Keratinocyte (primary cell): Measurements from ENCODE around the gene SND1. TPM values are rescaled to one million over a fixed set of nuclear protein-coding genes. Genes with fewer than 3 reads are reported as not detected.

Experiments used
- DNase-seq: peaks from one replicate; pipeline ENCODE4 v3.0.0-alpha.2; 2011; ENCODE audit warnings: low read depth, missing footprints, low spot score
- FAIRE-seq: peaks from 2 replicates; lab custom pipeline; 2011; peaks lifted over from hg19 to GRCh38; lab: Jason Lieb, UNC
- H2AFZ ChIP-seq: 2 replicates; pipeline ENCODE4 v1.6.0; 2012; ENCODE audit warnings: low read length, control low read depth, inconsistent platforms; ENCODE audit not compliant: control insufficient read depth
- H3K27ac ChIP-seq: 2 replicates; pipeline ENCODE4 v1.5.1; 2011; ENCODE audit warnings: low read length; ENCODE audit not compliant: control insufficient read depth, insufficient read depth
- H3K27me3 ChIP-seq: 3 replicates; pipeline ENCODE4 v1.6.0; 2011; ENCODE audit warnings: low read length; ENCODE audit not compliant: control insufficient read depth, insufficient read depth; ENCODE audit errors: extremely low read depth
- H3K36me3 ChIP-seq, 2 experiments: 2 replicates in 1 of 2; 3 replicates in 1 of 2; pipeline ENCODE4 v1.5.1; 2011; ENCODE audit warnings: low read length in 2 of 2, mild to moderate bottlenecking in 1 of 2; ENCODE audit not compliant: control insufficient read depth in 2 of 2, insufficient read depth in 2 of 2; ENCODE audit errors: extremely low read depth in 1 of 2
- H3K4me1 ChIP-seq: 3 replicates; pipeline ENCODE4 v1.5.1; 2011; ENCODE audit warnings: low read length; ENCODE audit not compliant: control insufficient read depth, insufficient read depth; ENCODE audit errors: extremely low read depth
- H3K4me2 ChIP-seq: 3 replicates; pipeline ENCODE4 v1.6.0; 2011; ENCODE audit warnings: low read depth, low read length; ENCODE audit not compliant: control insufficient read depth, insufficient read depth; ENCODE audit errors: extremely low read depth
- H3K4me3 ChIP-seq, 3 experiments: fragments of 200-600 bp in 1 of 3; sonication (generic) in 1 of 3; 2 replicates in 2 of 3; 3 replicates in 1 of 3; pipeline ENCODE4 v1.5.1; 2011 to 2016; ENCODE audit warnings: low read length in 3 of 3, mild to moderate bottlenecking in 3 of 3, control low read depth in 2 of 3, inconsistent platforms in 1 of 3, low read depth in 1 of 3, mixed read lengths in 1 of 3, mixed run types in 1 of 3, moderate library complexity in 1 of 3; ENCODE audit not compliant: control insufficient read depth in 2 of 3, insufficient read depth in 2 of 3; ENCODE audit errors: extremely low read depth in 1 of 3
- H3K79me2 ChIP-seq: 2 replicates; pipeline ENCODE4 v1.6.0; 2012; ENCODE audit warnings: low read length; ENCODE audit not compliant: control insufficient read depth, insufficient read depth
- H3K9ac ChIP-seq: 3 replicates; pipeline ENCODE4 v1.6.0; 2011; ENCODE audit warnings: low read length; ENCODE audit not compliant: control insufficient read depth, insufficient read depth; ENCODE audit errors: extremely low read depth
- H3K9me1 ChIP-seq: 3 replicates; pipeline ENCODE4 v1.6.0; 2011; ENCODE audit warnings: low read length; ENCODE audit not compliant: control insufficient read depth, insufficient read depth; ENCODE audit errors: extremely low read depth
- H3K9me3 ChIP-seq: 2 replicates; pipeline ENCODE4 v1.5.1; 2012; ENCODE audit warnings: low read depth, low read length; ENCODE audit not compliant: control insufficient read depth
- H4K20me1 ChIP-seq: 3 replicates; pipeline ENCODE4 v1.6.0; 2011; ENCODE audit warnings: low read length; ENCODE audit not compliant: control insufficient read depth, insufficient read depth; ENCODE audit errors: extremely low read depth
- CTCF ChIP-seq, 3 experiments: IDR thresholded peaks in 1 of 3; conservative IDR thresholded peaks in 1 of 3; optimal IDR thresholded peaks in 1 of 3; 2 replicates in 2 of 3; 3 replicates in 1 of 3; pipeline versions ENCODE3 to v1.5.1; 2011; ENCODE audit warnings: low read length in 3 of 3, mild to moderate bottlenecking in 3 of 3, moderate library complexity in 2 of 3, control low read depth in 1 of 3, inconsistent platforms in 1 of 3; ENCODE audit not compliant: insufficient read depth in 2 of 3; ENCODE audit errors: extremely low read depth in 1 of 3
- EZH2 ChIP-seq: IDR thresholded peaks from one replicate; pipeline ENCODE4 v1.6.1; 2012; ENCODE audit warnings: inconsistent platforms, mild to moderate bottlenecking, low read length, moderate library complexity
- dilution Hi-C: fragments of 300-500 bp; cut with MboI; formaldehyde crosslinking; loops from one replicate; pipeline ENCODE4 v1.7.0; 2020; ENCODE audit warnings: low sequenced_read_pairs; ENCODE audit not compliant: extremely low pct_ligation_motif_present
- polyA plus RNA-seq, 5 experiments: library from polyadenylated mRNA; depleted of rRNA in 3 of 5; stranded (reverse) in 3 of 5; stranded (forward) in 1 of 5; unstranded in 1 of 5; fragments of >200 nt; gene quantifications; 1 replicate in 1 of 5; 2 replicates in 3 of 5; 3 replicates in 1 of 5; pipeline versions ENCODE4 v1.2.1 to v1.2.3, GENCODE V29; 2011 to 2012; ENCODE audit warnings: missing spikeins in 2 of 5, low read depth in 1 of 5, low replicate concordance in 1 of 5

Gene SND1
- polyA plus RNA-seq, 1 donor (not counting 4 experiments of a cell fraction or from before 2014, with no cell fraction given): 140 TPM

- no peak for TF ChIP-seq CTCF (optimal IDR thresholded peaks at IDR 0.05 in 1 of 3, IDR thresholded peaks at IDR 0.05 in 1 of 3, conservative IDR thresholded peaks at IDR 0.05 in 1 of 3; ENCODE audit: extremely low read depth in 1 of 3, insufficient read depth in 2 of 3, low read length in 3 of 3)
- TF ChIP-seq EZH2: no peak
- no peaks in the 10 kb centered on the region for H4K20me1 ChIP-seq
- H3K4me2 ChIP-seq: no peak overlapping the region
- H3K36me3 ChIP-seq: no peaks in the 10 kb centered on the region
- H3K4me3 ChIP-seq: no peak overlapping the region
- H2AFZ ChIP-seq: no peak overlapping the region
- DNase-seq: no peak
- peaks cover 21% of the 10 kb centered on the region for H3K4me1 ChIP-seq
- H3K9ac ChIP-seq: no peak overlapping the region
- no peaks in the 10 kb centered on the region for H3K9me3 ChIP-seq
- no peaks in the 10 kb centered on the region for H3K9me1 ChIP-seq
- dilution Hi-C loops: no loop called here
- no peak for FAIRE-seq
- no peak overlapping the region for H3K27ac ChIP-seq
- H3K27me3 ChIP-seq: no peaks in the 10 kb centered on the region
- H3K79me2 ChIP-seq: no peaks in the 10 kb centered on the region
Measured at GRCh38 chr7:128120116-128120515, 468.1 kb downstream of the SND1 start.

GRCh38 chr7:128120976-128121490, 469.0 kb downstream of the SND1 start:
- Histone ChIP-seq H2AFZ (no peak overlapping the region), H4K20me1 (no peaks in the 10 kb centered on the region), H3K79me2 (no peaks in the 10 kb centered on the region), H3K4me2 (peak overlapping the region; percentile 77), H3K9me3 (no peaks in the 10 kb centered on the region), H3K27ac (no peak overlapping the region), H3K9me1 (no peaks in the 10 kb centered on the region), H3K4me3 (peak overlapping the region in 1 of 3 experiments; percentile 77), H3K36me3 (no peaks in the 10 kb centered on the region), H3K27me3 (no peaks in the 10 kb centered on the region), H3K9ac (no peak overlapping the region), H3K4me1 (peaks cover 12% of the 10 kb centered on the region)
- dilution Hi-C loops: no loop called here
- DNase-seq (no peak), FAIRE-seq (no peak)
- TF ChIP-seq EZH2 (no peak), CTCF (optimal IDR thresholded peaks at IDR 0.05 in 1 of 3, IDR thresholded peaks at IDR 0.05 in 1 of 3, conservative IDR thresholded peaks at IDR 0.05 in 1 of 3; ENCODE audit: extremely low read depth in 1 of 3, insufficient read depth in 2 of 3, low read length in 3 of 3) (no peak)
